Measurements from ENCODE around the gene TRAF5. TPM values are rescaled to one million over a fixed set of nuclear protein-coding genes. Genes with fewer than 3 reads are reported as not detected.
"Not testable (repeated sequence)": the region's sequence is repeated elsewhere in the genome, so short reads cannot be mapped to it uniquely, and the experiment has no call there.

The TRAF5 gene
- total RNA-seq, 2 experiments from 2014 or later: 42.5 to 44.6 TPM

DNA sequence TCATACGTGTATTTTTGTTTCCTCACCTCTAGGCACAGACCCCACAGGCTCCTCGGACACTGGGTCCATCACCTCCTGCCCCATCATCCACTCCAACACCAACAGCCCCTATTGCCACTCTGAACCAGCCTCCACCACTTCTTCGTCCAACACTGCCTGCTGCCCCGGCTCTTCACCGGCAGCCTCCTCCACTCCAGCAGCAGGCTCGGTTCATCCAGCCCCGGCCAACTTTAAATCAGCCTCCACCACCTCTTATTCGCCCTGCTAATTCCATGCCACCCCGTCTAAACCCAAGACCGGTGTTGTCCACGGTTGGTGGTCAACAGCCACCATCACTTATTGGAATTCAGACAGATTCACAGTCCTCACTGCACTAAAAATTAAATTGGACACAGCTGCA lies 13.2 kb upstream of the TRAF5 start:
- Mint-ChIP-seq H3K27me3 (no peaks in the 10 kb centered on the region), H3K4me1 (ENCODE audit: low read depth) (peaks cover 6% of the 10 kb centered on the region), H3K27ac (no peak overlapping the region), H3K36me3 (peaks cover 14% of the 10 kb centered on the region), H3K9me3 (no peaks in the 10 kb centered on the region), H3K4me3 (no peak overlapping the region)
- ChIA-PET CTCF (no interaction called here), POLR2A (no interaction called here)
- DNase-seq: no peak
- intact Hi-C loops (cut with micrococcal nuclease): no loop called here

DNA sequence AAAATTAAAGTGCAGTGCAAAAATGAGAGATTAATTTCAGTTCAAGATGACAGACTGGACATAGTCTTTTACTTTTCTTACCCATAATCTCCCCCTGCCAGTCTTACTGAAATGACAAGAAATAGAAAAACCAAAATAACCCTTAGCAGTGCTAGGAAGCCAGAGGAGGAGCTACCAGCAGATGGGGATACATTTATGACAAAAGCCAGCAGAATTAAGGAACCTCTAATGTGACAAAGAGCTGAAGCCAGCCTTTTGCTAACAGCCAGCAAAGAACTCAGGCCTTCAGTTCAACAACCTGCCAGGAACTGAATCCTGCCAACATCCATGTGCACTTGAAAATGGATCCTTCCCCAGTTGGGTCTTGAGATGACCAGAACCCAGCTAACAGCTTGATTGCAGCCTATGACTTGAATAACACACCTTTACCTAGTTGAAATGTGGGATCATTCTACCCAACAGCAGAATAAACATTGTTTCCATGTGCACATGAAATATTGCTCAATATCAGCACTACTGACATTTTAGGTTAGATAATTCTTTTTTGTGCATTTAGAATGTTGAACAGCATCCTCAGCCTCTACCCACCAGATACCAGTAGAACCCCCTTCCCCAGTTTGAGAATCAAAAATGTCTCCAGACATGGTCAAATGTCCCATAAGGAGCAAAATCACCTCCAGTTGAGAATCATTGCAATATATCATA lies 7.9 kb upstream of the TRAF5 start:
- Mint-ChIP-seq H3K9me3 (no peaks in the 10 kb centered on the region), H3K4me3 (no peak overlapping the region), H3K36me3 (peaks cover 2% of the 10 kb centered on the region), H3K27me3 (no peaks in the 10 kb centered on the region), H3K4me1 (ENCODE audit: low read depth) (peaks cover 29% of the 10 kb centered on the region), H3K27ac (no peak overlapping the region)
- ChIA-PET POLR2A (no interaction called here), CTCF (interaction anchor here (0.9 kb wide), 1 partner anchor 196 kb away, joined by 4 read pairs; no protein-coding TSS in a partner anchor)
- intact Hi-C loops (cut with micrococcal nuclease): no loop called here
- DNase-seq: no peak

DNA sequence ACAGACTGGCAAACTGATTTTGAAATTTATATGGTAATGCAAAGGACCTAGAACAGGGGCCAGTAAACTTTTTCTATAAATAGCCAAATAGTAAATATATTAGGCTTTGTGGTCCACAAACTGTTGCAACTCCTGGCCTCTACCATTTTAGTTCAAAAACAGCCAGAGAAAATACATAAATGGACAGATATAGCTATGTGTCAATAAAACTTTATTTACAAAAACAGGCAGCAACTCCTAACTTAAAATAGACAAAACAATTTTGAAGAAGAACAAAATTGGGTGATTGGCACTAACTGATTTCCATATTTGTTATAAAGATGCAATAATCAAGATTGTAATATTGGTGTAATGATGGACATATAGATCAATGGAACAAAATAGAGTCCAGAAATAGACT lies 6.7 kb upstream of the TRAF5 start:
- intact Hi-C loops (cut with micrococcal nuclease): loop anchor here (5.0 to 10.0 kb wide), 2 partner anchors 337 to 715 kb away; partner anchors contain the start of genes DTL and INTS7

DNA sequence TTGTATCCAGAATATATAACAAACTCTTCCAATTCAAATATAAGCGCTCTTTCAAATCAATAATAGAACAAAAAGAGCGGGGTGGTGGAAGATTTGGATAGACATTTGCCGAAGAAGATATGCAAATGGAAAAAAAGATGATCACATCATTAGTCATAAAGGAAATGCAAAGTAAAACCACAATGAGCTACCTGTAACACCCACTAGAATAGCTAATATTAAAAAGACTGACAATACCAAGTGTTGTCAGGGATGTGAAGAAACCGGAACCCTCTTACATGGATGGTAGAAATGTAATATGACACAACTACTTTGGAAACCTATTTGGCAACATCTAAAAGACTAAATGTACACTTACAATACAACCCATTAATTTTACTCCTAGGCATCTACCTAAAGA lies 5.7 kb upstream of the TRAF5 start:
- Mint-ChIP-seq H3K36me3 (no peaks in the 10 kb centered on the region), H3K4me1 (ENCODE audit: low read depth) (peaks cover 44% of the 10 kb centered on the region), H3K4me3 (no peak overlapping the region), H3K9me3 (no peaks in the 10 kb centered on the region), H3K27ac (peak overlapping the region; percentile 28), H3K27me3 (no peaks in the 10 kb centered on the region)
- CTCF ChIA-PET: interaction anchor here (0.8 to 7.7 kb wide), 3 partner anchors 15 to 193 kb away, joined by 3 to 77 read pairs (median 3); no protein-coding TSS in a partner anchor
- intact Hi-C loops (cut with micrococcal nuclease): loop anchor here (1.0 to 10.0 kb wide), 3 partner anchors 16 to 714 kb away; partner anchors contain the start of genes DTL and INTS7
- DNase-seq: no peak
- POLR2A ChIA-PET: no interaction called here

More for the DNA sequence above, 6.7 kb upstream of the TRAF5 start:
- Mint-ChIP-seq H3K27ac (no peak overlapping the region), H3K4me3 (no peak overlapping the region), H3K9me3 (no peaks in the 10 kb centered on the region), H3K36me3 (peaks cover 2% of the 10 kb centered on the region), H3K4me1 (ENCODE audit: low read depth) (peaks cover 36% of the 10 kb centered on the region), H3K27me3 (no peaks in the 10 kb centered on the region)
- CTCF ChIA-PET: no interaction called here
- POLR2A ChIA-PET: no interaction called here
- no peak for DNase-seq

DNA sequence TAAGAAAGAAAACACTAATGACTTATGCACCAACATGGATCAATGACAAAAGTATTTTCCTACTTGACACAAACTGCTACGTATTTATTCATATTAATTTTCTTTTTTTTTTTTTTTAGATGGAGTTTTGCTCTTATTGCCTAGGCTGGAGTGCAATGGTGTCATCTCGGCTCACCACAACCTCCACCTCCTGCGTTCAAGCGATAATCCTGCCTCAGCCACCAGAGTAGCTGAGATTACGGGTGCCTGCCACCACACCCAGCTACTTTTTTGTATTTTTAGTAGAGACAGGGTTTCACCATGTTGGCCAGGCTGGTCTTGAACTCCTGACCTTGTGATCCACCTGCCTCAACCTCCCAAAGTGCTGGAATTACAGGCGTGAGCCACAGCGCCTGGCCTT lies 5.0 kb upstream of the TRAF5 start:
- H3K27me3 Mint-ChIP-seq, POLR2A ChIA-PET, DNase-seq, H3K36me3 Mint-ChIP-seq, H3K4me3 Mint-ChIP-seq, H3K27ac Mint-ChIP-seq, H3K9me3 Mint-ChIP-seq: not testable (repeated sequence)
- H3K4me1 Mint-ChIP-seq (ENCODE audit: low read depth): peaks cover 49% of the 10 kb centered on the region
- CTCF ChIA-PET: interaction anchor here (0.8 to 7.7 kb wide), 5 partner anchors 11 to 193 kb away, joined by 3 to 77 read pairs (median 17); no protein-coding TSS in a partner anchor
- intact Hi-C loops (cut with micrococcal nuclease): loop anchor here (1.0 to 10.0 kb wide), 5 partner anchors 16 to 713 kb away; partner anchors contain the start of genes DTL, INTS7 and SLC30A1

DNA sequence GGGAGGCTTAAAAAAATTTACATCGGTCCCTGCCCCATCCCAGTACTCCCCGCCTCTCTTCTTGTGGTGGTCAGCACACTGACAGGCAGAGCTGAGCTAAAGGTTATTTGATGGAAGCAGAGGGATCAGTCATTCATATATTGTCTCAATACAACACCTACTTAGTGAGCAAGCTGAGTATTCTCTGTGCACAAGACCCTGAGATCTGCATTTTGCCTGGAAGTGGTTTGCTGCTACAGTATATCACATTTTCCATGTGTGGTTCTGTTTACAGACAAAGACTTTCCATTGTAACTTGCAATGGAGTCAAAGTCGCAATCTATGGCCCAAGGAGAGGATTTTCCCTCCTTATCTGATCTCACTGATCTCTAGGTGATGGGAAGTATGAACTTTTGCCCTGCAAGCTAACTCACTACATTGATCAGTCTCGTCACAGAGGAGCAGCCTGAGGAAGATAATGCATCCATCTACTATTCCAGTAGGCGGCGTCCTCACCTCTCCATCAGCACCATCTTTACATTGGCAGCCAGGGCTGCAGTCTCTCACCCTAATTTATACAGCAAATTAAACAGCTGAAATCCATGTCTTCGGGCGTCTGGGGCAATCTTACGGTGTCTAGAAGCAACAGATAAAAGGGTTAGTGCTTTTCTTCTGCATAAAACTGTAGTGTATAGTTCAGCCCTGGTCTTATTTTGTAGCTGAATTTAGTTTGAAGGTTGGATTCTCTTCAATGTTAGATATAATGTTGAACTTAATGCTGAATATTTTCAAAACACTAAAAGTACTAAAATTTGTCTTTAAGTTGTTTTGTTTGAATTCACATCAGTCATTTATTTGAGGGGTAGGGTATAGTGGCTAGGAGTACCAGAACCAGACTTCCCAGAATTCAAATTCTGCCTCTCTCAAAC lies 3.2 kb upstream of the TRAF5 start:
- no peaks in the 10 kb centered on the region for H3K27me3 Mint-ChIP-seq
- peak; percentile 78 for DNase-seq
- H3K27ac Mint-ChIP-seq: peak overlapping the region; percentile 68
- no peaks in the 10 kb centered on the region for H3K9me3 Mint-ChIP-seq
- CTCF ChIA-PET: interaction anchor here (0.7 to 7.7 kb wide), 37 partner anchors 9 to 876 kb away, joined by 3 to 77 read pairs (median 4); partner anchors contain the start of genes DTL, INTS7 and KCNH1
- no peaks in the 10 kb centered on the region for H3K36me3 Mint-ChIP-seq
- intact Hi-C loops (cut with micrococcal nuclease): loop anchor here (1.0 to 10.0 kb wide), 11 partner anchors 12 to 877 kb away; partner anchors contain the start of genes DTL, INTS7, RCOR3 and SLC30A1
- POLR2A ChIA-PET: interaction anchor here (0.7 to 1.5 kb wide), 7 partner anchors 11 to 191 kb away, joined by 3 to 6 read pairs (median 3); no protein-coding TSS in a partner anchor
- H3K4me3 Mint-ChIP-seq: no peak overlapping the region
- H3K4me1 Mint-ChIP-seq (ENCODE audit: low read depth): peaks cover 55% of the 10 kb centered on the region

DNA sequence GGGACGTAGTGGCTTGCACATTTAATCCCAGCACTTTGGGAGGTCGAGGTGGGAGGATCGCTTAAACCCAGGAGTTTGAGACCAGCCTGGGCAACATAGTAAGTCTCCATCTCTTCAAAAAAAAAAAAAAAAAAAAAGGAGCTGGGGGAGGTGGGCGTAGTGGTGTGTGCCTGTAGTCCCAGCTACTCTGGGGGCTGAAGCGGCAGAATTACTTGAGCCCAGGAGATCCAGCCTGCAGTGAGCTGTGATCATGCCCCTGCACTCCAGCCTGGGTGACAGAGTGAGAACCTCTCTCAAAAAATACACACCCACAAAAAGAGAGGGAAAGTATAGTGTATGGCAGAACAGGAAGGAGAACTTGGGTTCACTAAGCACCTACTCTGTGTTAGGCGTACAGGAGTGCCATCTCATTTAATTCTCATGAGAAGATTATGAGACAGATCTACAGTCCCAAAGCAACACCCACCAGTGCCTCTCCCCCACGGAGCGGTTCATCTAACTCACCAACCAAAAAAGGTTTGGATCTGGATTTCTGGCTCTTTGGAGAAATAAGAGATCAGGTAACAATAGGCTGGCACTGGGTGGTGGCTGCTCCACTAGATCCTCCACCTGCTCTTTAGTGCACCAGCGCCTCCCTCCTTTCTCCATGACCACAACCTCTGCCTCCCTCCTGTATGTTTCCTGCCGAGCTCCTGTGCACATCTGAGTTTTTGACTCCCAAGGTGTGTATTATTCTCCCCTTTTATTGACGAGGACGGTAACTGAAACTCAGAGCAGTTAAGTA lies 1.4 kb upstream of the TRAF5 start:
- DNase-seq: no peak
- intact Hi-C loops (cut with micrococcal nuclease): loop anchor here (5.0 to 10.0 kb wide), 2 partner anchors 332 to 710 kb away; partner anchors contain the start of genes DTL and INTS7
- POLR2A ChIA-PET: interaction anchor here (0.6 kb wide), 1 partner anchor 64 kb away, joined by 3 read pairs; no protein-coding TSS in a partner anchor
- no peaks in the 10 kb centered on the region for H3K9me3 Mint-ChIP-seq
- H3K4me3 Mint-ChIP-seq: peak overlapping the region; percentile 55
- H3K4me1 Mint-ChIP-seq (ENCODE audit: low read depth): peaks cover 71% of the 10 kb centered on the region
- no peaks in the 10 kb centered on the region for H3K27me3 Mint-ChIP-seq
- H3K36me3 Mint-ChIP-seq: peaks cover 4% of the 10 kb centered on the region
- H3K27ac Mint-ChIP-seq: no peak overlapping the region
- CTCF ChIA-PET: interaction anchor here (1.0 to 7.7 kb wide), 5 partner anchors 9 to 189 kb away, joined by 3 to 77 read pairs (median 4); no protein-coding TSS in a partner anchor

DNA sequence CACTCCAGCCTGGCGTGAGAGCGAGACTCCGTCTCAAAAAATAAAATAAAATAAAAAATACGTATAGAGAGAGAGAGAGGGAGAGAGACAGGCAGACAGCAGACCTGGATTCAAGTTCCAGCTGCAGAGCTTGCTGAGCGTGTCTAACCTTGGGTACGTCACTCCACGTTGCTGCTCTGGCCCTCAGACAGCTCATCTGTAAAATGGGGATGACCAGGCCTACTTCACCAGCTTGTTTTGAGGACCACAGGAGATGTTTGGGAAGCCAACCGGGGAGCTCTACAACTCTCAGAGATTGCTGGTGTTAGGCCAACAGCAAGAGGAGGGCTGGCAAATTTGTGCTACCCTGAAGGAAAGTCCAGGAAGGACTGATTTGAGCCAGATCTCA lies 499 bp upstream of the TRAF5 start:
- intact Hi-C loops (cut with micrococcal nuclease): loop anchor here (10.0 kb wide), 1 partner anchor 709 kb away; the partner anchor contains the start of genes DTL and INTS7
- Mint-ChIP-seq H3K27ac (peak overlapping the region; percentile 93), H3K36me3 (peaks cover 11% of the 10 kb centered on the region), H3K27me3 (no peaks in the 10 kb centered on the region), H3K9me3 (no peaks in the 10 kb centered on the region), H3K4me3 (peak overlapping the region; percentile 87), H3K4me1 (ENCODE audit: low read depth) (peaks cover 75% of the 10 kb centered on the region)
- CTCF ChIA-PET: interaction anchor here (0.9 to 7.7 kb wide), 7 partner anchors 8 to 188 kb away, joined by 3 to 77 read pairs (median 4); no protein-coding TSS in a partner anchor
- POLR2A ChIA-PET: interaction anchor here (1.1 kb wide), 1 partner anchor 57 kb away, joined by 4 read pairs; no protein-coding TSS in a partner anchor
- no peak for DNase-seq

DNA sequence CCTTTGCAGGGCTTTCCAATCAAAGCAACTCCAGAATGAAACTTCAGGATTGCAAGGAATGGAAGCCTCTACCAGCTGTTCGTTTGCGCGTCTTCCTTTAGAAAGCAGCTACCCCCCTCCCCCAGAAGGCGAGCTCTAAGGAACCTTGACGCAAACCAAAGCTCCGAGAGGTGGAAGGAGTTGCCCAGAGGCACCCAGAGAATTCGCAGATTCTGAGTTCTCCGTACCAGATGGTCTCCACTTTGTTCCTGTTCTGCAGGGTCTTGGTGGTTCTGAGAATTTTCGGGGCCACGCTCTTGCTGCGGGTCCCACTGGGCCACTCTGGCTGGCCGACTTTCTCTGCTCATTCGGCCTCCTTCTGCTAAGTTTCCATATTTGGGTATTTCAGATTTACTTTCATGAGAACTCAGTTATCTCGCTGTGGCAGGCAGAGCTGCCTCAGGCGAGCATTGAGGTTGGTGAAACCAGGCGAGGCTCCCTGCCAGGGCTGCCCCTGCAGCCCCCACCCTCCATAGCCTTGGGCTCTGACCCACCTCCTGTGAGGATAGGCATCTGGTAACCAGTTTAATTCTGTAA lies 801 bp downstream of the TRAF5 start:
- no peaks in the 10 kb centered on the region for H3K9me3 Mint-ChIP-seq
- DNase-seq: peak; percentile 46
- peaks cover 11% of the 10 kb centered on the region for H3K36me3 Mint-ChIP-seq
- ChIA-PET POLR2A (interaction anchor here (0.6 to 1.3 kb wide), 3 partner anchors 19 to 69 kb away, joined by 3 to 4 read pairs (median 4); no protein-coding TSS in a partner anchor), CTCF (interaction anchor here (0.6 to 7.7 kb wide), 13 partner anchors 11 to 993 kb away, joined by 3 to 77 read pairs (median 4); partner anchors contain the start of gene KCNH1)
- H3K4me1 Mint-ChIP-seq (ENCODE audit: low read depth): peaks cover 77% of the 10 kb centered on the region
- H3K4me3 Mint-ChIP-seq: peak overlapping the region; percentile 88
- no peaks in the 10 kb centered on the region for H3K27me3 Mint-ChIP-seq
- intact Hi-C loops (cut with micrococcal nuclease): loop anchor here (1.0 to 10.0 kb wide), 2 partner anchors 26 to 707 kb away; partner anchors contain the start of genes DTL and INTS7
- peak overlapping the region; percentile 90 for H3K27ac Mint-ChIP-seq

DNA sequence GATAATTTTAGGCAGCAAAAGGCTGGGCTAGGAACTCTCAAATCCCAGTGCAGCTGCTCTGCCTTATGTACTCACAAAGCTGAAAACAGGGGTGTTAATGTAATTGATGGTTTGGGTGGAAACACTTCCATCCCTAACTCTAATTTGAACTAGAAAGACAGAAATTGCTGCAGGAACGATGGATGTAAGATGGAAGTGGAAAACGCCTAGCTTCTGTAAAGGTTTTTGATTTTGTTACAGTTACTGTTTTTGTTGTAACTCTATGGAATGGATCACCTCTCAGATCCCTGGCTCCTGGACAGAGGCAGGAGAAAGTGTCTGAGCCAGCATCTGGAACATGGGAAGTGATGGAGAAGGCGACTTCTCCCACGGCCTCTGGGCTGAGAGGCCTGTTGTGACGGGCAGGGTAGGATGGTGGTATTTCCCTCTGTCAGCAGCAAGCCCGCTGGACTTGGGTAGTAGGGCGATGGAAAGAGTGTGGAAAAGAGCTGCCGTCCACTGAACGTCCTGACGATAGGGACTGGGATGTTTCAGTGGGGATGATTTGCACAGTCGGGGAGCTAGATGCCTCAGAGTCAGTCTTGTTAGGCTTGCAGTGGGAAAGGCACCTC lies 1.6 kb downstream of the TRAF5 start:
- Mint-ChIP-seq H3K9me3 (no peaks in the 10 kb centered on the region), H3K4me3 (peak overlapping the region; percentile 88), H3K27ac (peak overlapping the region; percentile 90), H3K4me1 (ENCODE audit: low read depth) (peaks cover 76% of the 10 kb centered on the region), H3K36me3 (peaks cover 11% of the 10 kb centered on the region), H3K27me3 (no peaks in the 10 kb centered on the region)
- intact Hi-C loops (cut with micrococcal nuclease): loop anchor here (10.0 kb wide), 1 partner anchor 707 kb away; the partner anchor contains the start of genes DTL and INTS7
- no peak for DNase-seq
- POLR2A ChIA-PET: interaction anchor here (0.6 to 1.3 kb wide), 3 partner anchors 20 to 70 kb away, joined by 3 to 4 read pairs (median 4); no protein-coding TSS in a partner anchor
- CTCF ChIA-PET: interaction anchor here (0.7 to 7.7 kb wide), 14 partner anchors 10 to 194 kb away, joined by 3 to 77 read pairs (median 4); partner anchors contain the start of gene KCNH1
